Muscle layer of colon (tissue), 2 donors: ENCODE measurements around the gene KPNA5.
"Not testable (repeated sequence)": the region's sequence is repeated elsewhere in the genome, so short reads cannot be mapped to it uniquely, and the experiment has no call there.

Source experiments
- H3K27ac ChIP-seq: one replicate; pipeline ENCODE4 v1.7.0; 2013; ENCODE audit warnings: low read depth, mild to moderate bottlenecking, low read length, moderate library complexity
- H3K27me3 ChIP-seq, 2 donors: one replicate each; pipeline ENCODE4 v1.7.0; 2013; ENCODE audit warnings: low read length in 2 of 2, mild to moderate bottlenecking in 2 of 2; ENCODE audit not compliant: insufficient read depth in 2 of 2, control insufficient read depth in 1 of 2
- H3K36me3 ChIP-seq: one replicate; pipeline ENCODE4 v1.7.0; 2013; ENCODE audit warnings: mild to moderate bottlenecking, low read length; ENCODE audit not compliant: insufficient read depth
- H3K4me1 ChIP-seq: one replicate; pipeline ENCODE4 v1.7.0; 2013; ENCODE audit warnings: mild to moderate bottlenecking, low read length; ENCODE audit not compliant: insufficient read depth
- H3K4me3 ChIP-seq, 2 donors: one replicate each; pipeline ENCODE4 v1.7.0; 2013; ENCODE audit warnings: low read length in 2 of 2, low read depth in 1 of 2, mild to moderate bottlenecking in 1 of 2, moderate library complexity in 1 of 2
- H3K9ac ChIP-seq: one replicate; pipeline ENCODE4 v1.7.0; 2013; ENCODE audit warnings: low read length
- H3K9me3 ChIP-seq: one replicate; pipeline ENCODE4 v1.7.0; 2013; ENCODE audit warnings: mild to moderate bottlenecking, low read length
- donor health status: abdominal sarcoma.
- donor health status: Adenocarcinoma of cecum.

Gene KPNA5

DNA sequence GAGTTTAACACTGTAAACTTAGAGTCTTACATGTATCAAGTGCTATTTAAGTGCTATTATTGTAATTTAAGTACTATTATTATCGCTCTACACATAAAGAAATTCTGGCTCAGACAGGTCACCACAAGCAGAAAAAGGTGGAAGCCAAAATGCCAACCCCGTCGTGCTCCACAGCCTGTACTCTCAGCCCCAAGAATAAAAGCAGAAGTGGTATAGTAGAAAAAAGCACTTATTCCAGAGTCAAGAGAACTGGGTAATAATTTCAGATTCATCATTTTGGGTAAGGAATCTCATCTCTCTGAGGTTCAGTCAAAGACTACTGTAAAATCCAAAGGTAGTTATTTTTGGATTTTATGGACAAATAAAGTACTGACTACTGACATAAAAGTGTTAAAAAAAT is 13.4 kb upstream of the KPNA5 start:
- no peaks in the 10 kb centered on the region for H3K27me3 ChIP-seq
- no peak overlapping the region for H3K27ac ChIP-seq
- peaks cover 4% of the 10 kb centered on the region for H3K4me1 ChIP-seq
- H3K9ac ChIP-seq = peak overlapping the region; percentile 92
- peak overlapping the region; percentile 63 to 95 for H3K4me3 ChIP-seq
- no peaks in the 10 kb centered on the region for H3K36me3 ChIP-seq
- H3K9me3 ChIP-seq = no peaks in the 10 kb centered on the region

DNA sequence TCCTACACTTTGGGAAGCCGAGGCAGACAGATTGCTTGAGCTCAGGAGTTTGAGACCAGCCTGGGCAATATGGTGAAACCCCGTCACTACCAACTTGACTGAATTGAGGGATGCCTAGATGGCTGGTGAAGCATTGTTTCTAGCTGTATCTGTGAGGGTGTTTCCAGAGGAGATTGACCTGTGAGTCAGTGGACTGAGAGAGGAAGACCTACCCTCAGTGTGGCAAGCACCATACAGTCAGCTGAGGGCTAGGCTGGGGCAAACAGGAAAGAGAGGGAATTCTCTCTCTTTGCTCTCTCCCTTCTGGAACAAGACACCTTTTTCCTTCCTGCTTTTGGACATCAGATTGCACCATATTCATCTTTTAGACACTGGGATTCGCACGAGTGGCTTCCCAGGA is 8.7 kb upstream of the KPNA5 start:
- Histone ChIP-seq H3K4me3 (no peak overlapping the region), H3K27me3 (no peaks in the 10 kb centered on the region), H3K36me3 (no peaks in the 10 kb centered on the region), H3K9me3 (no peaks in the 10 kb centered on the region), H3K4me1 (no peaks in the 10 kb centered on the region), H3K27ac (no peak overlapping the region), H3K9ac (no peak overlapping the region)

DNA sequence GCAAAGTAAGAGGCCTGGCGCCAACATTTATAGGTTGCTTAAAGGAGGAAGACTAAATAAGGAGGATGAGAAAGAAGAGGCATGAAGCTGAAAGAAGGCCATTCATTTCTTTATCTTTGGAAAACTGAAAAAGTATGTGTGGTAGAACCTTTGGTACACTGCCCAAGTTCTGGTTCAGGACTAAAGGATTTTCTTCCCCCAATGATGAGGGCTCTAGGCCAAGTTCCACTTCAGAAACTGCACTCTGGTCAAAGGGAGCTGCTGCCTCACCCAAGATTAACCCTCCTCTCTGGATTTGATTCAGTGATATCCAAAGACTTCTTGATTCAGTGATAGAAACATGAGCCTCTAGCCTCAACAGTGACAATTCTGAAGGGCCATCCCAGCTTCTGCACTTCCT is 5.0 kb upstream of the KPNA5 start:
- Histone ChIP-seq H3K27me3 (no peaks in the 10 kb centered on the region), H3K9me3 (no peaks in the 10 kb centered on the region), H3K4me1 (no peaks in the 10 kb centered on the region), H3K27ac (no peak overlapping the region), H3K36me3 (no peaks in the 10 kb centered on the region), H3K4me3 (no peak overlapping the region), H3K9ac (no peak overlapping the region)

DNA sequence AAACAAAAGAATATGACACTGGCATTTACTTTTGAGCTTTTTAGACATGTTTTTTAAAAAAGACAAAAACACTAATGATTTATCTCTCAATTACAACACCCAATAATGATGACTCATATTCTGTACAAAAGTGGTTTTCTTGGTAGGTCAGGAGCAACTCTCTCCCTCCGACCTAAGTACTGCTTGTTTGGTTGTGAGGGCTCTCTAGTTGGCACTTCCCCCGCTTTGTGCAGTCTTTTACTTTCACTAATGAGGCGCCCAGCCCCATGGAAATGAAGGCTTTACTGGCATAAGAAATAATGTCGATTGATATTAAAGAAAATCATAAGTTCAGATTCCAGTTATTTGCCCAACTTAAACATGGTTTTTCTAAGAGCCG is 1.3 kb downstream of the KPNA5 start:
- Histone ChIP-seq H3K27ac (no peak overlapping the region), H3K4me3 (no peak overlapping the region), H3K9ac (no peak overlapping the region)

DNA sequence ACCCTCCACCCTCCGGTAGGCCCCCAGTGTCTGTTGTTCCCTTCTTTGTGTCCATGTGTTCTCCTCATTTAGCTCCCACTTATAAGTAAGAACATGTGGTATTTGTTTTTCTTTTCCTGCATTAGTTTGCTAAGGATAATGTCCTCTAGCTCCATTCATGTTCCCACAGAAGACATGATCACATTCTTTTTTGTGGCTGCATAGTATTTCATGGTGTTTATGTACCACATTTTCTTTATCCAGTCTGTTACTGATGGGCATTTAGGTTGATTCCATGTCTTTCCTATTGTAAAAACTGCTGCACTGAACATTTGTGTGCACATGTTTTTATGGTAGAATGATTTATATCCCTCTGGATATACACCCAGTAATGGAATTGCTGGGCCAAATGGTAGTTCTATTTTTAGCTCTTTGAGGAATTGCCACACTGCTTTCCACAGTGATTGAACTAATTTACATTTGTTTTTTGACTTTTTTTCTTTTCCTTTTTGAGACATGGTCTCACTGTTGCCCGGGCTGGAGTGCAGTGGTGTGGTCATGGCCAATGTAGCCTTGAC is 4.5 kb downstream of the KPNA5 start:
- Histone ChIP-seq H3K9ac (no peak overlapping the region), H3K4me1 (peaks cover 5% of the 10 kb centered on the region), H3K4me3 (no peak overlapping the region), H3K9me3 (no peaks in the 10 kb centered on the region), H3K36me3 (no peaks in the 10 kb centered on the region), H3K27me3 (no peaks in the 10 kb centered on the region), H3K27ac (no peak overlapping the region)

More for the DNA sequence above, 1.3 kb downstream of the KPNA5 start:
- H3K27me3 ChIP-seq = no peaks in the 10 kb centered on the region
- H3K9me3 ChIP-seq = no peaks in the 10 kb centered on the region
- no peaks in the 10 kb centered on the region for H3K4me1 ChIP-seq
- H3K36me3 ChIP-seq = no peaks in the 10 kb centered on the region

DNA sequence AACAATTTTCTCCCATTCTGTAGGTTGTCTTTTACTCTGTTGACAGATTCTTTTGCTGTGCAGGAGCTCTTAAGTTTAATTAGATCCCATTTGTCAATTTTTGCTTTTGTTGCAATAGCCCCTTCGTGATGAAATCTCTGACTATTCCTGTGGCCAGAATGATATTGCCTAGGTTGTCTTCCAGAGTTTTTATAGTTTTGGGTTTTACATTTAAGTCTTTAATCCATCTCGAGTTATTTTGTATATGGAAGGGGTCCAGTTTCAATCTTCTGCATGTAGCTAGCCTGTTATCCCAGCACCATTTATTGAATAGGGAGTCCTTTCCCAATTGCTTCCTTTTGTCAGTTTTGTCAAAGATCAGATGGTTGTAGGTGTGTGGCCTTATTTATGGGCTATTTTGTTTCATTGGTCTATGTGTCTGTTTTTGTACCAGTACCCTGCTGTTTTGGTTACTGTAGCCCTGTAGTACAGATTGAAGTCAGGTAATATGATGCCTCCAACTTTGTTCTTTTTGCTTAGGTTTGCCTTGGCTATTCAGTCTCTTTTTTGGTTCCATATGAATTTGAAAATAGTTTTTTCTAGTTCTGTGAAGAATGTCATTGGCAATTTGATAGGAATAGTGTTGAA is 5.6 kb downstream of the KPNA5 start:
- H3K36me3 ChIP-seq, H3K4me1 ChIP-seq, H3K4me3 ChIP-seq, H3K9ac ChIP-seq, H3K9me3 ChIP-seq, H3K27ac ChIP-seq, H3K27me3 ChIP-seq: not testable (repeated sequence)

DNA sequence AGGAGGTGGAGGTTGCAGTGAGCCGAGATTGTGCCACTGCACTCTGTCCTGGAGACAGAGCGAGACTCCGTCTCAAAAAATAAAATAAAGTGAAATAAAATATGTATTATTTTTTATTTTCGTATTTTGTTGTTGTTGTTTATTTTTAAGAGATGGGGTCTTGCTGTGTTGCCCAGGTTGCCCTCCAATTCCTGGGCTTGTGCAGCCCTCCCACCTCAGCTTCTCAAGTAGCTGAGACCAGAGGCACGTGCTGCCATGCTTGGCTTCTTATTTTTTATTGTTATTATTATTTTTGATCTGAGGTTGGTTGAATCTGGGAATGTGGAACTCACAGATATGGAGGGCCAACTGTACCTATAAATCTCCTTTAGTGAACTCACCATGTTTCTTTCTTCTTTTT is 10.1 kb downstream of the KPNA5 start:
- H3K4me1 ChIP-seq = peaks cover 5% of the 10 kb centered on the region

DNA sequence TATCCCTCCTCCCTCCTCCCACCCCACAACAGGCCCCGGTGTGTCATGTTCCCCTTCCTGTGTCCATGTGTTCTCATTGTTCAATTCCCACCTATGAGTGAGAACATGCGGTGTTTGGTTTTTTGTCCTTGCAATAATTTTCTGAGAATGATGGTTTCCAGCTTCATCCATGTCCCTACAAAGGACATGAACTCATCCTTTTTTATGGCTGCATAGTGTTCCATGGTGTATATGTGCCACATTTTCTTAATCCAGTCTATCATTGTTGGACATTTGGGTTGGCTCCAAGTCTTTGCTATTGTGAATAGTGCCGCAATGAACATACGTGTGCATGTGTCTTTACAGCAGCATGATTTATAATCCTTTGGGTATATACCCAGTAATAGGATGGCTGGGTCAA is 11.9 kb downstream of the KPNA5 start:
- not testable (repeated sequence) for H3K27ac ChIP-seq, H3K4me1 ChIP-seq, H3K4me3 ChIP-seq, H3K9me3 ChIP-seq, H3K36me3 ChIP-seq, H3K9ac ChIP-seq, H3K27me3 ChIP-seq

More for the DNA sequence above, 10.1 kb downstream of the KPNA5 start:
- Histone ChIP-seq H3K27ac (no peak overlapping the region), H3K9me3 (no peaks in the 10 kb centered on the region), H3K36me3 (no peaks in the 10 kb centered on the region), H3K9ac (no peak overlapping the region), H3K4me3 (no peak overlapping the region), H3K27me3 (no peaks in the 10 kb centered on the region)

DNA sequence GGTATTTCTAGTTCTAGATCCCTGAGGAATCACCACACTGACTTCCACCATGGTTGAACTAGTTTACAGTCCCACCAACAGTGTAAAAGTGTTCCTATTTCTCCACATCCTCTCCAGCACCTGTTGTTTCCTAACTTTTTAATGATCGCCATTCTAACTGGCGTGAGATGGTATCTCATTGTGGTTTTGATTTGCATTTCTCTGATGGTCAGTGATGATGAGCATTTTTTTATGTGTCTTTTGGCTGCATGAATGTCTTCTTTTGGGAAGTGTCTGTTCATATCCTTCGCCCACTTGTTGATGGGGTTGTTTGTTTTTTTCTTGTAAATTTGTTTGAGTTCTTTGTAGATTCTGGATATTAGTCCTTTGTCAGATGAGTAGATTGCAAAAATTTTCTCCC is 12.3 kb downstream of the KPNA5 start:
- H3K4me3 ChIP-seq, H3K9me3 ChIP-seq, H3K27me3 ChIP-seq, H3K36me3 ChIP-seq, H3K4me1 ChIP-seq, H3K27ac ChIP-seq, H3K9ac ChIP-seq: not testable (repeated sequence)

DNA sequence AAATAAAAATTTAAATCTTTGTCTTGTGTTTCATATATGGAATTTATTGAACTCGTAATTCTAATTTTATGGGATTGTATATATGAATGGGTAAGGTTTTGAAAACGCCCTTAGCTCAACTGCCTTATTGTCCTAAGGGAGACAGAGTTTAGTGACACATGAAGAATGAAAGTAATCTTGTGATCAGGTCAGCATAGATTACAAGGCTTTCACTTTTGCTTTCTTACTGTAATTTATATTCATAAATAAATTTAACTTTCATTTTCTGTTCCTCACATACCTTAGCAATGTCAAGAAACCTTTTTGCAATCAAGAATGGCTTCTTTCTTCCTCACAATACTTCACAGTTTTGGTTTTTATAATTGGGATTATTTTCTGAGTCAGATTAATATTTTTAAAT is 14.4 kb downstream of the KPNA5 start:
- no peak overlapping the region for H3K9ac ChIP-seq
- peaks cover 5% of the 10 kb centered on the region for H3K36me3 ChIP-seq
- no peaks in the 10 kb centered on the region for H3K9me3 ChIP-seq
- H3K4me1 ChIP-seq = no peaks in the 10 kb centered on the region
- no peaks in the 10 kb centered on the region for H3K27me3 ChIP-seq
- no peak overlapping the region for H3K4me3 ChIP-seq
- H3K27ac ChIP-seq = no peak overlapping the region

DNA sequence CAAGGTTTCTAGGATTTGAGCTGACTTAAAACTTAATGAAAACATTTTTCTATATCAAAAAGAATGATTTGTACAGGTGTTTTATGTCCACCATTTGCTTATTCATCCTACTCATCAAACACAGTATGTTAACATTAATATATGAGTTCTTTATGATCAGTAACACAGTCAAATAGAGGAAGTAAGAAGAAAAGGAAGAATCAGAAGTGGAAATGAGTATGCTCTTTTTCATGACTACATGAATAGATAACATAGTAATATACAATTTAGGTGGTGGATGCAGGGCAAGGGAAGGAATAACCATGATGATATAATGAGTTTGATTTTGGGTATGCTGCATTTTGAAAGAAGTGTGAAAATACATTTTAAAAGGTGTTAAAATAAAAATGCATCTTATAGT is 16.5 kb downstream of the KPNA5 start:
- Histone ChIP-seq H3K4me1 (no peaks in the 10 kb centered on the region), H3K36me3 (peaks cover 5% of the 10 kb centered on the region), H3K27me3 (no peaks in the 10 kb centered on the region), H3K4me3 (no peak overlapping the region), H3K9ac (no peak overlapping the region), H3K27ac (no peak overlapping the region), H3K9me3 (no peaks in the 10 kb centered on the region)

DNA sequence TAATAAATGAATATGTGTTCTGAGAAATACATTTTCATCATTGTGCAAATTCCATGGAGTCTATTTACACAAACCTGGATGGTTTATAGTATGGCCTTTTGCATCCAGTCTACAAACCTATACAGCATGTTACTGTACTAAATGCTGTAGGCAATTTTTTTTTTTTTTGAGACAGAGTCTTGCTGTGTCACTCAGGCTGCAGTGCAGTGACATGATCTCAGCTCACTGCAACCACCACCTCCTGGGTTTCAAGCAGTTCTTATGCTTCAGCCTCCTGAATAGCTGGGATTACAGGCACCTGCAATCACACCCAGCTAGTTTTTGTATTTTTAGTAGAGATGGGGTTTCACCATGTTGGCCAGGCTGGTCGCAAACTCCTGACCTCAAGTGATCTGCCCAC is 22.9 kb downstream of the KPNA5 start:
- not testable (repeated sequence) for H3K27ac ChIP-seq, H3K4me1 ChIP-seq, H3K9me3 ChIP-seq, H3K9ac ChIP-seq, H3K27me3 ChIP-seq, H3K4me3 ChIP-seq
- peaks cover 19% of the 10 kb centered on the region for H3K36me3 ChIP-seq
